ENCODE measurements around the gene KRTCAP2.
"Not testable (repeated sequence)": the region's sequence is repeated elsewhere in the genome, so short reads cannot be mapped to it uniquely, and the experiment has no call there.

KRTCAP2 gene

GRCh38 chr1:155172732-155173477 lies at the start of gene KRTCAP2:
TSS of gene KRTCAP2 (minus strand) at chr1:155173304. CDS start at chr1:155173224, 80 bp downstream.
- DNase-seq = peak; percentile 97

DNA sequence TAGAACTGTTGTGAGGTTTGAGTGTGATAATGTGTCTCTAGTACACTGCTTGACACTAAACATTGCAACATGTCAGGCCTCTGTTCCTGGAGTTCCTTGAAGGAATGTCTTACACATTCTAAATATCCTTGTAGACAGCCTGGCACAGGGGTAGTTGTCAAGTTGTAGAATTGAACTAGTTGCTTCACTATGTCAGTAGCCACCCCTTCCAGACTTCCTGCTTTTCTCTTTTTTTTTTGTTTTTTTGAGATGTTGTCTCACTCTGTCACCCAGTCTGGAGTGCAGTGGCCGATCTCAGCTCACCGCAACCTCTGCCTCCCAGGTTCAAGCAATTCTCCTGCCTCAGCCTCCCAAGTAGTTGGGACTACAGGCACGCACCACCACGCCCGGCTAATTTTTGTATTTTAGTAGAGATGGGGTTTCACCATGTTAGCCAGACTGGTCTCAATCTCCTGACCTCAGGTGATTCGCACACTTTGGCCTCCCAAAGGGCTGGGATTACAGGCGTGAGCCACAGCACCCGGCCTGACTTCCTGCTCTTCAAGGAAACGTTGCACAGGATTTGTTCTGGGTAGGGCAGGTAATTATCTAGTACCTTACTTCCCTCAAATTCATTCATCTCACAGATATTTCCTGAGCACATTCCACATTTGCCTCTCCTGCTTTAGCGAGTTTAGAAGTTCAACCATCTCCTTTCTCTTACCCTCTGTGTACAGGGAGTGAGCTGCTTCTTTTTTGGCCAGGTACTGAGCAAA lies 47.3 kb upstream of the KRTCAP2 start:
- DNase-seq = not testable (repeated sequence)

DNA sequence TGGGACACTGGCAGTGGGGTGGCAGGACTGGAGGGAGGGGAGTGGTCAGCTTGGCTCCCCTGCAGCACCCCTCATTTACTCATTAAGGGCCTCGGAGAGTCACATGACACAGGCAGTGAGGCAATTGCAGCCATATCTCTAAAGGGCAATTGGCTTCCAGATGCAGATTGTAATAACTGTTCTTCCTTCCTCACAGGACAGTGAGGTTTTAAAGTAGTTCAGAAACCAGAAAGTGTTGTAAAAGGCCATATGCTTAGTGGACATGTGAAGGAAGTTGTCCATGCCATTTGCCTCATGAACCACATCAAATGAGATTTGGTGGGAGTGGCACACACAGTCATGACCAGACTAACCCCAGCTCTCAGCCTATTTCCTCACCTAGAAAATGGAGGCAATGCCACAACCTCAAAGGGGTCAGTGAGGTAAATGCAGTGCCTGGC lies 46.5 kb upstream of the KRTCAP2 start:
- DNase-seq = peak; percentile 54

DNA sequence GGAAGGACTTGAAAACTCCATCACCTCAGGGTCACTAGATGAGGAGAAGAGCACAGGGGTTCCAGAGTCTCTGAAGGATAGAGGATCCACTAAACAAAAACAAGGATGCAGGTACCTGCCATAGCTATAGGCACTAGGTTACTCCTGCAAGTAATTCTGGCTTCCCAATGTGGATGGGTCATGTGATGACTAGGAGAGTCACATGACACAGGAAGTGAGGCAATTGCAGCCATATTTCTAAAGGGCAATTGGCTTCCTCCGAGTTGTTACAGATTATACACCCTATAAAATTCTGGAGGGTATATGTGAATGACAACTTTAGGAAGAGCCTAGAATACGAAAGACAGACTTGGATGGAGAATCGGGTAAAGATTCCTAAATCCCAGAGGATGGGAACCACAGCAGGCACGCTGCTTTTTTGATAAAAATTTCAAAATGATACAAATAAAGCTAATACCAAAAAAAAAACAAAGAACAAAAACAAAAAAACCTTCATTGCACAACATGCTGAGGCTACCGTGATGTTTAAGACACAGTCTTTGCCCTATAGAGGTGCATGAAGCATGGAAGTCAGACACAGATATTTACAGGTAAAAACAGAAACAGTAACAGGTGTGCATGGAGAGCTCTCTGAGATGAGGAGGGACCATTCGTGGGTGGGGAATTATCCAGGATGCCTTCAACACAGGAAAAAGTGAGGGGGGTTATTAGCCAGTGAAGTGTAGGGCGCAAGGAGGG lies 45.9 kb upstream of the KRTCAP2 start:
- DNase-seq = no peak

DNA sequence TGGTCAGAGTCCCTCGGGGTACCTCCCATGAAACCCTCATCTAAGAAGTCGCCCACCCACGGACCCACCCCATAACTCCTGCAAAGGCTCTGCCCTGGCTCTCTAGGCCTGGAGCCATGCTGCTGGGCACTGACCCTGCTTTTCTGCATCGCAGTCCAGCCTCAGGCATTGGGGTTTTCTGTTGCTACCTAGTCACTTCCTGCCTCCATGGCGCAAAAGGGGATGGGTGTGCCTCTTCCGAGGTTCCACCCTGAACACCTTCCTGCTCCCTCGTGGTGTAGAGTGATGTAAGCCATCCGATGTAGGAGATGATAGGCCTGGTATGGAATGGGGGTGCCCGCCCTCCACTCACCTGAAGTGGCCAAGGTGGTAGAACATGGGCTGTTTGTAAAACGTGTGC lies 41.6 kb upstream of the KRTCAP2 start:
- DNase-seq = not testable (repeated sequence)

DNA sequence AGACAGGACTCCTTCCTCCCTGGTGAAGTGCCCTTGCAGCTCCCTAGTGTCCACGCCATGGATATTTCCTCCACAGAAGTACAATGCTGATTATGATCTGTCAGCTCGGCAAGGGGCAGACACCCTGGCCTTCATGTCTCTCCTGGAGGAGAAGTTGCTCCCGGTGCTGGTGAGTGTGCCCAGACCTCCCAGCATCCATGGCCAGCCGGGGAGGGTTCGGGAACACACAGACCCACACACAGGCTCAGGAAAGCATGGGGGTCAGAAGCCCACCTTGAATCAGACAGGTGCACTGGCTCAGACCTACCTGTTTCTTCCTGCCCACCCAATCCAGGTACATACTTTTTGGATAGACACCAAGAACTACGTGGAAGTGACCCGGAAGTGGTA lies 38.9 kb upstream of the KRTCAP2 start:
- not testable (repeated sequence) for DNase-seq

- not testable (repeated sequence) for DNase-seq
Measured at GRCh38 chr1:155211381-155212050, 38.4 kb upstream of the KRTCAP2 start.

DNA sequence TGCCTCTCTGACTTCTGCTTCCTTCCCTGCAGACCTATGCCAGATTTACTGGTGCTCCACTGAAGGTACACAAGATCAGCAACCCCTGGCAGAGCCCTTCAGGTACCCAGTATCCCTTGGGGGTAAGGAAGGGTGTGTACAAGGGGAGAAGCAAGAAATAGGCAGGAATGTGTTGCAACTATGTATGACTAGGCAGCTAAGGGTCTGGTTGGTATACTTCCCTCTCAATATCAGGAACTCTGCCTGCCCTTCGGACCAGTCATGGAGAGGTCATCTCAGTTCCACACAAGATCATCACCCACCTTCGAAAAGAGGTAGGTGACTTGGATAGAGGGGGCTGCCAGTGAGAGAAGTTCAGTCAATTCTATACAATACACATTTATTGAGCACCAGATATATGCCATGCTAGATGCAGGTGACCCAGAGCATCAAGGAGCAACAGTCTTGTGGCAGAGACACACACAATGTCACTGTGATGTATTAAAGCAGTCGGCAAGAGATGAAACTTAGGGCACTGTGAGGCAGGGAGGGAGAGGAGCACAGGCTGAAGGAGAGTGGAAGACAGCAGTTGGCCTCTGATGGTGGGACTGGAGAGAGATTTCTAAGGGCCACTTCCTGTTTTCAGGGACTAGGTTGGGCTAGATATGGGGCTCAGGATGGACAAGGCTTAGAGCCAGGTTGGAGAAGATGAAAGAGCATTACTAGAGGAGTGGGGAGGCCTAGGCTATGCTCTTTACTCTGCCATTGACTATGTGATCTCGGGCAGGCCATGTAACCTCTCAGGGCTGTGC lies 37.4 kb upstream of the KRTCAP2 start:
- peak; percentile 53 for DNase-seq

DNA sequence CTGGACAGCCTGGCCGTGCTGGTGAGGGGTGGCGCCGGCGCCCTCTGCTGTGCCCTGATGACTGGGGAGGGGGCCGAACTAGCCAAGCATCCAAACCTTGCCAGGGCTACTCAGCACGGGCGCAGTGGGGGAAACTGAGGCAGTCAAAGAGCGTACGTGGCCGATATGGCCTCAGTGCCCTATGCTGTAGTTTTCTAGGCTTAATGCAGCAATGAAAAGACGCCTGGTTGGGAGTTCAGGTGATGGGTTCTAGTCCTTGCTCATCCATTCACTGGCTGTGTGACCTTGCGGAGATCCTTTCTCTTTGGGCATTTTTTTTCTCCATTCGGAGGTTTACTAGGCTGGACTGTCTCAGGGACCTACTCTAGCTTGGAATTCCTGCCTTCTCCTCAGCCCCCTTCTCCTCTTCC lies 36.2 kb upstream of the KRTCAP2 start:
- DNase-seq = no peak

GRCh38 chr1:155208541-155209311 lies 35.6 kb upstream of the KRTCAP2 start, which contains the start of gene MTX1:
TSS of gene MTX1 (plus strand) at chr1:155208695. CDS start at chr1:155208805, 110 bp downstream.
- peak; percentile 96 for DNase-seq

DNA sequence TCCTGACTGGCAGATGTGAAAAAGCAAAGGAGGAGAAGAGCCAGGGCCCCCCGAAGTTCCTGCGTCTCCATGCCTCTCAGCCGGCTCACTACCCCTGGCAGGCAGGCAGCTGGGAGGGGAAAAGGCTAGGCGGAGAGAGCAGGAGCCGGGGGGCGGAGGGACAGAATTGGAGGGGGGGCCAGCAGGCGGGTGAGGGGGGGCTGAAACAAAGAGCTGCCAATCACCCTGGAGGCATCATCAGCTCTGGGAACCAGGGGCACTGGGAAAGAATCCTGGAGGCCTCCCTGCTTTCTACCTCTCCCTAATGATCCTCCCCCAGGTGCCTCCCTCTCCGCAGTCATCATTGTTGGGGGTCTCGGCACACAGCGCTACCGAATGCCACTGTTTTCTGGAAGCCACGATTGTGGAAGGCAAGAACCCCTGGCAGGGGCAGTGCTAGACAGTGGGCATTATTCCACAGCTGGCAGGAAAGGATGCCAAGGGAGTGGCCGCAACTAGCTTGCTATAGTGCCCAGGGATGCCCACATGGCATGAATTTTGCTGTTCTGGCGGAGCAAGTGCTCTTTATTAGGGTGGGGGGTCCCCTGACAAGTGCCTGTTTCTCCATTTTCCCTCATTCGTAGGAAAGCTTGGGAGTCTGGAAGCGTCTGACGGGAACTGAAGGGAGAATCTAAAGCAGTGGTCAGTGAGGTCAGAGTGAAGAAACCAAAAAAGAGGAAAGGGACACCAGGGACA lies 34.9 kb upstream of the KRTCAP2 start, which contains the start of gene THBS3:
Gene THBS3, minus strand, starts transcription at position 92 of the 735 bp plus-strand sequence. Its CDS starts 21 bp downstream, at position 71.
- no peak for DNase-seq

DNA sequence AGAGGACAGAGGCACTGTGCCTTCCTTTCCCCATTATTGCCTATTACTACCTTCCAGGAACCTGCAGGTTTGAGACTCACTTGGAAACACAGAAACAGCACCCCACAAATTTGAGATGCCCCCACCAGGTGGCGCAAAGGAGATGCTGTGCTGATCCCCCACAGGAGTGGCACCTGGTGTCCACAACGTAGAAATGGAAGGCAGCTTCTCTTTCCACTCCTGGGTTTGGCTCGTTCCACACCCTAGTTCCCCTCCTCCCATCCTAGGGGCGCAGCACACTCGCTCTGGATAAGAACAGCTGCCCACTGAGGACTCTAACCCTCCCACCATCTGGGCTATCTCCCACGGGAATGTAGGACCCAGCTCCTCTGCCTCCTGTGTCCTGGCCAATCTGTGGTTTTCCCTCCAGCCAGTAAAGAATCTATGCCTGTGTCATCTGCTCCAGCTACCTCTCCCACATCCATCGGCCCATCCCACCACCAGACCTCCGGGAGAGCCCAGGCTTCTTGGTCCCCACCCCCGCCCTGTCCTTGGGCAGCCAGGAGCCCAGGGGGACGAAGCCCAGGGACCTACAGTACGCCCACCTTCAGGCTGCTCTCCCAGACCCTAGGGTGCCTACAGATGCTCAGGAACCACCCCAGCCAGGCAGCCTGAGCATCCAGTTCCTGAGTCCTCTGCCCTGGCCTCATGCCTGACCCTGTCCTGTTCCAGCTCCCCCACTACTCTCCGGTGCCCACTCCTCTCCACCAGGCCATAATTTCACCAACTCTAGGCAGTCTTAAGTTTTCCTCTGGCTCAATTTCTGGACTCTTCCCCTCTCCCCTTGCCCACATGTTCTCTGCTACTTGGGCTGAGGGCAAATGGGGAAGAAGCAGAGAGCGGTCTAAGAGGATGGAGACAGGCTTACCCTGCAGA lies 34.0 kb upstream of the KRTCAP2 start:
- DNase-seq = peak; percentile 90

GRCh38 chr1:155205969-155206593 lies 33.0 kb upstream of the KRTCAP2 start:
- no peak for DNase-seq

- no peak for DNase-seq
Measured at GRCh38 chr1:155205035-155205434, 31.9 kb upstream of the KRTCAP2 start.

- DNase-seq = no peak
Measured at GRCh38 chr1:155202731-155203515, 29.8 kb upstream of the KRTCAP2 start.

DNA sequence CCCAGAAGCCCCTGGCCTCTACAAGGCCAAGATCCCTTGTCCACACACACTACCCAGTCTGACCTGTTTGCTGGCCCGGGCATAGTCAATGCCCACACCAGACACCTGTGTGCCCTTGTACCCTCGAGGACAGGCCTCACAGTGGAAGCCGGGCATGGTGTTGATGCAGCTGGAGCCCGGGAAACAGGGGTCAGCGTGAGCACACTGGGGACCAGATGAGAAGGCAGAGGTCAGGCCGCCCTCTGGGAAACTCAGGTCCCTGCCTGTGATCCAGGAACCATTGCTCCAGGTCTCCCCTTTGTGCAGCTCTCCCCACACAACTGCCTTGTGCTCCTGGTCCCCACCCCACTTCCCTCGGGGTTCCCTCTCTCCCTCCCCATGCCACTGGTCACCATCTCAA lies 29.1 kb upstream of the KRTCAP2 start:
- no peak for DNase-seq

DNA sequence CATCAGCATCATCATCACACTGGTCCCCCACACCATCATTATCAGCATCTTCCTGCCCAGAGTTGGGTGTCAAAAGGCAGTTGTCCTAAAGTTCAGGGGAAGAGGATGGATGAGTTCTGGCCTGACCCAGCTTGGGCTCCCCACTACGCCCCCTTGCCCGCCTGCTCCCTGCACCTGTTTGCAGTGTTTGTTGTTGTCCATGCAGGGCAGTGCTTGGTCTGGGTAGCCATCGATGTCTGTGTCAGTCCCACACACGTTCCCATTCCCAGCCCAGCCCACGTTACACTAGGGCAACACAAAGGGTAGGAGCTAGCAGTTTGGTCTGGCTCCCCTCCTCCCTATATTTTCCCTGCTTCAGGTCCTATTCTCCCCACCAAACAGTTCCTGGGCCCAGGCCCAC lies 27.8 kb upstream of the KRTCAP2 start:
- DNase-seq = no peak

- no peak for DNase-seq
Measured at GRCh38 chr1:155199792-155200191, 26.7 kb upstream of the KRTCAP2 start.

Measured in CD4-positive, alpha-beta T cell treated with Interleukin-15 for 1 hour (primary cell).